ENCODE data around the gene ADM2.
"Not testable (repeated sequence)": the region's sequence is repeated elsewhere in the genome, so short reads cannot be mapped to it uniquely, and the experiment has no call there.

Gene ADM2, protein sequence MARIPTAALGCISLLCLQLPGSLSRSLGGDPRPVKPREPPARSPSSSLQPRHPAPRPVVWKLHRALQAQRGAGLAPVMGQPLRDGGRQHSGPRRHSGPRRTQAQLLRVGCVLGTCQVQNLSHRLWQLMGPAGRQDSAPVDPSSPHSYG

DNA sequence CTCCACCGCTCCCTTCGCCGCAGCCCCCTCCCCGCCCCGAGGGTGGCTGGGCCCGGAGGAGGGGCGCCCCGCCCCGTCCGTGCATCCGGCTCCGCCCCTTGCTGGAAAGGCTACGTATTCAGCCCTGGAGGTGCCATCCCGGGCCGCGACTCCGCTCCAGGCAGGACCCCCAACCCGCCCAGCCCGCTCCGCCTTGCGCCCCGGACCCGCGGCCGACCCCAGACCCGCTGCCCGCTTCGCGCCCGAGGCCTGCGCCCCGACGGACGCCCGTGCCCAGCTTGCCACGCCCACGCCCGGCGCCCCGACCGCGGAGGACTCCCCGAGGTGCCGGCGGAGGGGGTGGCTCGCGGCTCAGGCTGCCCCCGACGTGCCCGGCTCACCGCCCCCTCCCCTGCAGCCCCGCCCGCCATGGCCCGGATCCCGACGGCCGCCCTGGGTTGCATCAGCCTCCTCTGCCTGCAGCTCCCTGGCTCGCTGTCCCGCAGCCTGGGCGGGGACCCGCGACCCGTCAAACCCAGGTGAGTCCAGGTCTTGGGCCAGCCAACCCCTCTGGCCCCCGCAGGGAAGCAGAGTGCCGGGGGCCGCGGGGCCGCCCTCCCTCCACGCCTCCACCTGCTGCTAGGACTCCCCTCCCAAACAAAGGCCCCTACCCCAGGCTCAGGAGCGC is at the start of gene ADM2:
ADM2 (plus strand) TSS at position 104 of the 667 bp plus-strand sequence; CDS start at position 409, 305 bp downstream.
- no peak for DNase-seq

DNA sequence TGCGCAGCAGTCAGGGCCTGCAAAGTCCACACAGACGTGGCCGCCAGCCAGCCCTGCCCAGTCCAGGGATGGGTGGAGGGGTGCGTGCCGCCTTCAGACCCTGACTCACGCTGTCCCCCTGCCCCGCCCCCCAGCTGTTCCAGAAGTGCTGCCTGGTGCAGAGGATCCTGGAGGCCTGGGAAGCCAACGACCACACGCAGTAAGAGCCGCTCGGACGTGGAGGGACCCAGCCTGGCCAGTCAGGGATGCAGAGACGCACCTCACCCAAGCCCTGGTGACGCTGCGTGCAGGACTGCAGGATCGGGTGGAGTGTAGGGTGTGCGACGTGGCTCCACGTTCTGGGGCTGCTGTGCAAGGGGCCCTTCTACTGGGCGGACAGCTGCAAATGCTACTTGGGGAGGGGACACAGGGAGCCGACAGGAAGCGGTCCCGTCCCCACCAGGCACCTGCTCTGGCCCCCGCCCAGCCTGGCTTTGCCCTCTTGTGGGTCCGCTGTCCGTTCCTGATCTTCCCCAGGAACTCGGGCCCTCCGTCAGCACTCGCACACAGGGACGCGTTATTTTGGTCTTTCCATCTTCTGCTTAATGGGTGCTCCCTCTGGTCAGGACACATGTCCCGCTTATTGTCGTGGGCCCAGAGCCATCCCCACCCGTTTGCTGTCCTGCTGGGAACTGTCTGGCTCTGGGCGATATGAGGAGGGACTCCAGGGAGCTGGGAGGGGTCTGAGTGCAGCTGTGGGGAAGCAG is 49.0 kb upstream of the ADM2 start:
- no peak for DNase-seq

DNA sequence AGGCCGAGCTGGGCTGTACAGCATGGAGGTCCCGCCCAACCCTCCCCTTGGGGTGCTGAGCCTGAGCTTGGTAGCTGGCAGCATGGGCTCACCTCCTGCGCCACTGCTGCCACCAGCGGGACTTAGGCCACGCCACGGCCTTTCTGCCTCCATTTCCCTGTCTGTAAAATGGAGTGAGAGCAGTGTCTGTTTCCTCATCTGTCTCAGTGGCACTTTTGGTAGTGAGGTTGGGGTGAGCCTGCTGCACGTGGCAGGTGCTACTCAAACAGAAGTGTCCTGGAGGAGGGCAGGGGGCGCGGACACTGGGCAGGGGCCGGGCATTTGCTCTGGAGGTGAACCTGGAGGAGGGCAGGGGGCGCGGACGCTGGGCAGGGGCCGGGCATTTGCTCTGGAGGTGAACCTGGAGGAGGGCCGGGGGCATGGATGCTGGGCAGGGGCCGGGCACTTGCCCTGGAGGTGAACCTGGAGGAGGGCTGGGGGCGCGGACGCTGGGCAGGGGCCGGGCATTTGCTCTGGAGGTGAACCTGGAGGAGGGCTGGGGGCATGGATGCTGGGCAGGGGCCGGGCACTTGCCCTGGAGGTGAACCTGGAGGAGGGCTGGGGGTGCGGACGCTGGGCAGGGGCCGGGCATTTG is 48.3 kb upstream of the ADM2 start:
- not testable (repeated sequence) for DNase-seq

DNA sequence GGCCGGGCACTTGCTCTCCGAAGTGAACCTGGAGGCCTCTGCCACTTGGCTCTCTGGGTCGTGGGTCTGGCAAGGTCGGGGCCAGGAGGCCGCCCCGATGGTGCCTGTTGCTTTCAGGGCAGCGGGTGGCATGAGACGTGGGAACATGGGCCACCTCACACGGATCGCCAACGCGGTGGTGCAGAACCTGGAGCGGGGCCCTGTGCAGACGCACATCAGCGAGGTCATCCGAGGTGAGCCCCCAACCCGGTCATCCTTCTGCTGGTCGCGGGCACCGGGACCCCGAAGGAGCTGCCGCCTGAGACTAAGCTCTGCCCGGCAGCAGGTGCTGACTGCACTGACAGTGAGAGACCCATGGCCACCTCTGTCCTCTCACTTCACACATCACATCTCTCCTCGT is 46.5 kb upstream of the ADM2 start:
- DNase-seq: no peak

DNA sequence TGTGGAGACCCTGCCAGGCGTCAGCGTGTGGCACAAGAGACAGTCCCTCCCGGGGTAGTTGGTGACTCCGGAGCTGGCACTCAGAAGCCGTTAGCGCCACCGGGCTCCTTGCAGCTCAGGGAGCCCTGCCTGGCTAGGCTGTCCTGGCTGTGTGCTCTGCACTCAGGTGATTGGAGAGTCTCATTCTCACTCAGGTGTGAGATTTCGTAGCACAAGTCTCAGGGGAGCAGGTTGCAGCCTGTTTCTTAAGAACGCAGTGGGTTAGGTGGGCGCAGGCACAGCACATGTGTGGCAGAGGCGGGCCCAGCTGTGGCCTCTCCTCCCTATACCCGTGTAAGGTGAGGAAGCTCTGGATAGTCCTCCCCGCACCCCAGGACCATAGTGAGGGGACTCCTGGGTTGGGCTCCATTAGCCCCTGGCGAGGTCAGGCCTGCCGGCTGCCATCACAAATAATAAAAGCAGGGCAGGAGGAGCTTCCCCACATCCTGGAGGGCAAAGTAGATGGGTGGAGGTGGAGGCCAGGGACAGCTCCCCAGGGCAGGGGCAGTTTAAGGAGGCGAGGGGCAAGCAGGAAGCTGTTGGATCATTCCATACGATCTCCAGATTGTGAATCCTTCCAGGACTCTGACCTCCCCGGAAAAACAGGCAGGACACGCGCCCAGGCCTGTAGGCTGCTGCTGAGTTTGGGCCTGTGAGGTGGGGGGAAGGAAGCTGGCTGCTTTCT is 45.9 kb upstream of the ADM2 start:
- DNase-seq: no peak

DNA sequence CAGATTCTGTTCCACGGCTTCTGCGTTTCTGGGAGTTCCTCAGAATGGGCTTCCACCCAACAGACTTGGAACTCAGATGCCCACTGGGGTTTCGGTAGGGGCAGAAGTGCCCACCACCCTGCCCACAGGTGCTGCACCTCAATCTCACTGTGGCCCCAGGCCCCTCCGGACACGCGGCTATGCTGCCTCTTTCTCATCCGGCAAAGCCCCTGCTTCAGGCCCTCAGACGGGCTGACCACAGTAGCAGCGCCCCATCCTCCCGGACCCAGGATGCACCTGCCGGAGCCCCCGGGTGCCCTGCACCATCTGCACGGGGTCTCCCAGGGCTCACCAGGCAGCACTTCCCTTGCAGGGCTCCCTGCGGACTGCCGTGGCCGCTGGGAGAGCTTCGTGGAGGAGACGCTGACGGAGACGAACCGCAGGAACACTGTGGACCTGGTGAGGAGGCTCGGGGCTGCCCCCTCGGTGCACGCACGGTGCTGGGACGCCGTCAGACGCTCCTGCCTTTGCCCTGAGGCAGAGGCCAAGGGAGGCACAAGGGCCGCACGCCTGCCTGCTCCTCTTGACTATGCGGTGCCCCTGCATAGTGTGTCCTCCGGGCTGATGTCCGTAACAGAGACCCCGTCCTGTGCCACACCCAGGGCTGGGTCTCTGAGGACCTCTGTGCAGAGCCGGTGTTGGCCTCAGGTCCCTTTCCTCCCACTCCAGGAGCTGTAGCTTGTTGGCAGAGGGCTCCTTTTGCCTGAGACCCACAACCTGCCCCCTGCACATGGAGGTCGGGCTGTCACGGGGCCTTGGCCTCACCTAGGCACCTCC is 45.1 kb upstream of the ADM2 start:
- no peak for DNase-seq

DNA sequence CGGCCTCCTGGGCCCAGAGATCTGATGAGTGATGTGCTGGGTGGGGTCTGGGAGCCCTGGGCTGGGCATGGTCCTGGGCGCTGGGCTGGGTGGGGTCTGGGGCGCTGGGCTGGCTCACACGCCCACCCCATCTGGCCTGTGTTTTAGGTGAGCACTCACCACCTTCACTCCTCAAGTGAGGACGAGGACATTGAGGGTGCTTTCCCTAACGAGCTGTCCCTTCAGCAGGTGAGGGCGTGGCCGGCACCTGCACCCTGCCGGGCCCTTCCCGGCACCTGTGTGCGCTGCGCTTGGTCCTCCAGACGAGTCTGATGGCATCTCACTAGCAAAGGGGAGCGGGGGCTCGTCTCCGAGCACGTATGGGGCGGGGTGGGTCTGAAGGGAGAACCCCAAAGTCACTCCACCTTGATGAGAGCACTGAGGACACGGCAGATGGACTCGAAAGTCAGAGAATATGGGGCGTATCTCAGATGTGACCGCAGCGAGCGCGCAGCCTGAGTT is 44.5 kb upstream of the ADM2 start:
- no peak for DNase-seq

DNA sequence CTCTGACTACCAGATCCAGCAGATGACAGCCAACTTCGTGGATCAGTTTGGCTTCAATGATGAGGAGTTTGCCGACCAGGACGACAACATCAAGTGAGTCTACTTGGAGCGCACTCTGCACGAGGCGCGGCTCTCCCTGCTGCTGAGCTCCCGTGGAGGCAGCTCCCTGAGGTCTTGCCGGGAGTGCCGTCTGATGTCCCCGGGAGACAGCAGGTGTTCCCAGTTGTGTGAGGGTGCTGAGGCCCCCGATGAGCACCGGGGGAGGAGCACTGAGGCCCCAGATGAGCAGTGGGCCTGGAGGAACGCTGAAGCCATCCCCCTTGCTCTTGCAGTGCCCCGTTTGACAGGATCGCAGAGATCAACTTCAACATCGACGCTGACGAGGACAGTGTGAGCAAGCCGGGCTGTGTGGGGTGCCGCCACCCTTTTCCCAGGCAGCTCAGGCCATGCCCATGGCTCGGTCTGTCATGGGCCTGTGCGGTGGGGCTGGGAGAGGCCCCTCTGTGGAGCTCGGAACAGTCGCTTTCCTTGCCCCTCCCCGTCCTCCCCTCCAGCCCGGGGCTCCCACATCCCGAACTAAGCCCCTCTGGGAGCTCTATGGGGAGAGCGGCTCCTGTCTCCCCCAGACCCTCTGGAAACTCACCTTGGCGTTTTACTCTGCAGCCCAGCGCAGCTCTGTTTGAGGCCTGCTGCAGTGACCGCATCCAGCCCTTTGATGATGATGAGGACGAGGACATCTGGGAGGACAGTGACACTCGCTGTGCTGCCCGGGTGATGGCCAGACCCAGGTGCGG is 43.6 kb upstream of the ADM2 start:
- no peak for DNase-seq

DNA sequence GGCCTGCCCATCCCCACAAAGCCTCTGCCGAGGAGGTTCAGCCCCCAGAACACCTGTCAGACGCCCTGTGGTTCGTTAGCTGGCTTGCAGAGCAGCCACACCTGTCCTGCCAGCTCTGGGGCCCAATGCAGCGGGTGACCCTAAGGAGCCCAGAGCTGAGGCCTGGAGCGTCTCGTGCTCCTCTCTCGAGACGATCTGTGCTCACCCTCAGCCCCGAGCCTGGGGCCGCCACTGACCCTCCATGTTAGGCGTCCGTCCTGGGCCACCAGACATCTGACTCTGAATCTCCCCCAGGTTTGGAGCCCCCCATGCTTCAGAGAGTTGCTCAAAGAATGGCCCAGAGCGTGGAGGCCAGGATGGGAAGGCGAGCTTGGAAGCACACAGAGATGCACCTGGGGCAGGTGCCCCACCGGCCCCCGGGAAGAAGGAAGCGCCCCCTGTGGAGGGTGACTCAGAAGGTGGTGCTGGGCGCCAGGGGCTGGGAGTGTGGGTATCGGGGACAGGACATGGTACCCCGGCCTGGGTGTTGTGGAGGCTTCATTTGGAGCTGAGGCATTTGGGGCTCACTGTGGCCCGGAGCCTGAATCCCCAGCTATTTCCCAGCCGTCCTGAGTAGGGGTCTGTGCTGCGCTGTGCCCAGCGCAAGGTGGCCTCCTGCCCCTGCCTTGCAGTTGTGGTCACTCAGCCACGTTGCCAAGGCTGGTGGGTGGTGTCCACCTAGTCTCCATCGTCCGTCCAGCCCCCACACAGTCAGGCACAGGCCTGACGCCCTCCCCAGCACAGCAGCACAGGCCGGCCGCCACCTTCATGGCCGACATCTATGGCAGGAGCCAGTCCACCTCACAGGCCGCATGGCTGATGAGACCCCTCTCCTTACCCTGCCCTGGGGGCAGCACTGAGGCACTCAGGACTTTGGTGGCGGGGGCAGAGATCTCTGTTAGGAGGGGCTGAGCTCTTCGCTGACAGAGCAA is 42.8 kb upstream of the ADM2 start:
- no peak for DNase-seq

DNA sequence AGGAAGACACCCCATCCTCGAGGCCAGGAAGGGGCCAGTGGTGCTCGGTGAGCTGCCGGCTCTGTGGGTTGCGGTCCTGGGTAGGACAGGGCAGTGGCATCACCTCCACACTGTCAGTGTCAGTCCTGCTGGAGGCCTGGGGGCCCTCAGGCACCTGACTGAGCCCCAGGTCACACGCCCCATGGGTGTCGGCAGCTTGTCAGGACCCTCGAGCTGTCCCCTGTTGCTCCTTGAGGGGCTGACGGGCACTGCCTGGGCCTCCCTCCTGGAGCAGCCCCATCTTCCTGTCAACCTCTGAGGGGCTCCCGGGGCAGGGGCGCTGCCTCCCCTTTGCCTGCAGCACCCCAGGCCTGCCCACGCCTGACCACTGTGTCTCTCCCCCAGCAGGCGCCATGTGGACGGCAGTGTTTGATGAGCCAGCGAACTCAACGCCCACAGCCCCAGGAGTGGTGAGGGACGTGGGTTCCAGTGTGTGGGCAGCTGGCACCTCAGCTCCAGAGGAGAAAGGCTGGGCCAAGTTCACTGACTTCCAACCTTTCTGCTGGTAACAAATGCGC is 42.0 kb upstream of the ADM2 start:
- DNase-seq: no peak

DNA sequence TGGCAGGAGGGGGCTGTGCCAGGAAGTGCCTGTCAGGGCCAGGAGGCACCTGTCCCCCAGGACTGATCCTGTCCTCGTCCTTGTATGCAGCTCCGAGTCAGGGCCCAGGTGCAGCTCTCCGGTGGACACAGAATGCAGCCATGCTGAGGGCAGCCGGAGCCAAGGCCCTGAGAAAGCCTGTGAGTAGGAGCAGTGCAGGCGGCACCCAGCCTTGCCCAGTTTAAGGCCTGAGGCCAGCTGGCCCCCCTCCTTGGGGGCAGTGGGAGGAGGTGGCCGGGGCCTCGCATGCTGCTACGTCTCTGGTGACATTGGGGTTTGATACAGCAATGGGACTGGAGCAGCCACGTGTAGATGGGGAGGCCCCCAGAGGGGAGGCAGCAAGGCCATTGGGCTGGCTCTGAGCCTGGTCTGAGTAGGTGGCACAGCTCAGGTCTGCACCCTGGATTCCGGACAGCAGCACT is 41.4 kb upstream of the ADM2 start:
- DNase-seq: no peak

DNA sequence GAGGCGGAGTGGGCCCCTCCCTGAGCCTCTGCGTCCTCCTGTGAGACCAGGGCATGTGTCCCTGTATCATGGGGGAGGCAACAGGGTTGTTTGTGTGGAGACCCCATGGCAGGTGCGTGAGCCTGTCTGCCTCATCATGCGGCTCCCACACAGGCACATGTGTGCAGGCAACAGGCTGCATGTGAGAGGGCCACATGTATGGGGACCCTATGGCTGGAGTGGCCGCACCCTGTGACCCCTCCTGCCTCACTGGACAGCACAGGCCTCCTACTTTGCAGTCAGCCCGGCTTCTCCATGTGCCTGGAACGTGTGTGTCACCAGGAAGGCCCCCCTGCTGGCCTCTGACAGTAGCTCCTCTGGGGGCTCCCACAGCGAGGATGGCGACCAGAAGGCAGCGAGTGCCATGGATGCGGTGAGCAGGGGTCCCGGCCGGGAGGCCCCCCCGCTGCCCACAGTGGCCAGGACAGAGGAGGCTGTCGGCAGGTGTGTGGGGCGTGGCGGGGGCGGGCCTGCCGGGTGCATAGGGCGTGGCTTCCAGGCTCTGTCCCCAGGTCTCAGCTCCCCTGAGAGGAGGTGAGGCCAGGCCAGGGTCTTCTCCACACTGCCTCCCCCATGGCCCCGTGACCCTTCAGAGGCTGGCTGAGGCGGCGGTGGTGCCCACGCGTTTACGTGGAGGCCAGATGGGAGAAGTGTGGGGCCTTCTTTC is 40.6 kb upstream of the ADM2 start:
- DNase-seq: no peak

DNA sequence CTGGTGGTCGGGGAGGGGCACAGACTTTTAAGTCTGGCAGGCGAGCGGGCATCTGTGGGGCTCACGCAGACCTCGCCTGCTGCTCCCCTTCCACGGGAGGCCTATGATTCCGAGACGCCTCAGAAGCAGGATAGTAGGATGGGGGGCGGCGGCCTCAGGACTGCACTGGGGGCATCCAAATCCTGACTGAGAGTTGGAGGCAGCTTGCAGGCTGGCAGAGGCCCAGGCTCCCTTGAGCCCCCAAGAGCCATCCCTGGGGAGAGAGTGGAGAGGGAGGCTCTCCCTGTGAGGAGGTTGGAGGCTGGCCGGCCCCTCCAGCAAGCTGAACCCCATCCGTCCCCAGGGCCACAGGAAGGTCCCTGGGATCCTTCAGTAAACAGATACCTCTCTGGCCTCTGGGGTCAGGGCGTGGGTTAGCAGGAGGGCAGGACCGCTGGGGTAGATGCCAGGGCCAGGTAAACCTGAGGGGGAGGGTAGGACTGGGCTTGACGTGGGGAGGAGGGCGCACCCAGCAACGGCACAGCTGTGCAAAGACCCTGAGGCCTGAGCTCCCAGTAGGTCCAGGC is 39.8 kb upstream of the ADM2 start:
- no peak for DNase-seq

DNA sequence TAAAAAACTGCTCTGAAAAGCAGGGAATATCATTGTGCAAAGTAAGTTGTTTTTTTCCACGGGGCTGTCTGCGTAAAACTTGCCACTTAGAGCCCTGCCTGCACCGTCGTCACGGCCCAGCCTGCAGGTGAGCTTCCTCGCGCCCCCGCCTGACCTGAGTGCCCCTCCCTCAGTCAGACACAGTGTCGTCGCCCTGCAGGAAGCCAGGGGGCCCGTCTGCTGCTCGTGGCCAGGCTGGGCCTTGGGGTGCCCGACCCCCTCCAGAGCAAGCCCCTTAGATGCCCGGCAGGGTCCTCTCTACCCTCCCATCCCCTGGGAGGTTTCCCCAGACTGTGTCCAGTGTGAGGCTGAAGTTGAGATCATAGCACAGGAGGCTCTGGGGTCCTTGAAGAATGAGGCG is 38.1 kb upstream of the ADM2 start:
- no peak for DNase-seq

DNA sequence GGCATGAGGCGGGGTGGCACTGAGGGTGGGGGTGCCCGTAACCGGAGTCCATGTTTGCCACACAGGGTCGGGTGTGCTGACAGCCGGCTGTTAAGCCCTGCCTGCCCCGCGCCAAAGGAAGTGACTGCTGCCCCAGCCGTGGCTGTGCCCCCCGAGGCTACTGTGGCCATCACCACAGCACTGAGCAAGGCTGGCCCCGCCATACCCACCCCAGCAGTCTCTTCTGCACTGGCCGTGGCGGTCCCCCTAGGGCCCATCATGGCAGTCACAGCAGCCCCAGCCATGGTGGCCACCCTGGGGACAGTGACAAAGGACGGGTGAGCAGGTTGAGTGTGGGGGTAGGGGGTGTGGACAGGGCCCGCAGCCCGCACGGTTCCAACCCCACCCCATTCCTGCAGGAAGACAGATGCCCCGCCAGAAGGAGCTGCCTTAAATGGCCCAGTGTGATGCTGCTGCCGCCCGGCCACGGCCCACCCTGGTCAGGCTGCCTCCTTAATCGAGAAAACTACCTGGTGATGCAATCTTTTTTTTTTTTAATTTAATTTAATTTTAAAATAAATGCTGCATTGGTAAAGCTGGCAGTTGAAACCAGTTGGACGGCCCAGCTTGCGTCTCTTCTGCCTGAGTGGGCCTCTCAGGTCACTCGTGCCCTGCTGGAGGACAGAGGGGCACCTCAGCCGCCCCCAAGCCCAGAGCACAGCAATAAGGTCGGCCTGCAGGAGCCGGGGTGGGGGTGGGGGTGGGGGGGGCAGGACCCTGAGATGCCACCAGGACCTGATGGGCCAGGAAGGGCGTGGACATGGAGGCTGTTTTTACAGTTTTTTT is 37.3 kb upstream of the ADM2 start:
- no peak for DNase-seq

DNA sequence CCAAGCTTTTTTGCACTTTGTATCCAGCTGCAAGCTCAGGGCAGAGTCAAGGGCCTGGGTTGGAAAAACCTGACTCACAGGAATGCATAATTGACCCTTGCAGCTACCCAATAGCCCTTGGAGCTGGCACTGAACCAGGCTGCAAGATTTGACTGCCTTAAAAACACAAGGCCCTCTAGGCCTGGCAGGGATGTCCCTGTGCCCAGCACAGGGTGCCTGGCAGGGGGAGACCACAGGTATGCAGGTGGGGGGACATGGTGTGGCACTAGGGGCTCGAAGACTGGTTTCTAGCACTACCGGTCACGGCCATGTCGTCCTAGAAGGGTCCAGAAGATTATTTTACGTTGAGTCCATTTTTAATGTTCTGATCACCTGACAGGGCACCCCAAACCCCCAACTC is 36.7 kb upstream of the ADM2 start:
- no peak for DNase-seq

DNA sequence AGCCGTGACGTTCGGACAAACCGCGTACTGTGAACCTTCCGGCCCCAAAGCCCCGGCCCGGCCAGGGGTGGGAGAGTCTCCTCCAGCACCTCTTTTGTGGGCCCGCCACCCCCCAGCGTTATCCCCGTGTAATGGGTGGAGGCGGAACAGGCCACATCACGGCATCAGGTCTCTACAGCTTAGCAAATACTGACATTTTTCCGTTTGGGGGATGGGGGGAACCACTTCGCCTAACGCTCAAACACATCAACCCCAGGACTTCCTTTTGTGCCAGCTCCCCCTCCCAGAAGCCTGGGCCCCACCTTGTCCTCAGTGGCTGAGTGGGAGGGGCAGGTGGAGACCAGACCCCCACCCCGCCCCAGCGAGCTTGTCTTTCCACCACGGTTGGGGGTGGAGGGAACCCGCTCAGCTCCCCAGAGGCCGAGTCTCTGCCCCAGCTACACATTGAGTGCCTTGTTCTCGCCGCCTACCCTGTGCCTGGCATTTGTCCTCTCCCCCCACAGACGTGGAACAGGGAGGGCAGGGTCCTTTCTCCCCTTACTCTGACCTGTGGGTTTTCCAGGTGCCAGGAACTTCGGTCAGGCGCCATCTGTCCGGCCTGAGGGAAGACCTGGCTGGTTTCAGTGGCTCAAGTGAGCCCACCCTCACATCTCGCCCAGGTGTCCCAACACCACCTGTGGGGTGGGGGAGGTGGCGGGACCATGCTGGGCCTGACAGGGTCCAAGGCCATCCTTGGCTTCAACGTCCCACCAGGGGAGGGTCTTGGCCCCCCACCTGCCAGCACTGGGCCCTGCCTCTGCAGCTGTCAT is 36.1 kb upstream of the ADM2 start:
- DNase-seq: no peak
